GM12892 (cell line): Measurements from ENCODE around the gene ANK3.

Experiments
- POLR2A ChIP-seq: IDR thresholded peaks from 2 replicates; pipeline ENCODE4 v1.6.1; 2011; ENCODE audit warnings: low read depth, low read length, control low read depth
- POLR2AphosphoS5 ChIP-seq: IDR thresholded peaks from 2 replicates; pipeline ENCODE4 v1.6.1; 2011; ENCODE audit warnings: low read depth, low read length, control low read depth
- TAF1 ChIP-seq: IDR thresholded peaks from 2 replicates; pipeline ENCODE4 v1.6.1; 2011; ENCODE audit warnings: low read depth, mild to moderate bottlenecking, control low read depth, low read length, borderline replicate concordance

DNA sequence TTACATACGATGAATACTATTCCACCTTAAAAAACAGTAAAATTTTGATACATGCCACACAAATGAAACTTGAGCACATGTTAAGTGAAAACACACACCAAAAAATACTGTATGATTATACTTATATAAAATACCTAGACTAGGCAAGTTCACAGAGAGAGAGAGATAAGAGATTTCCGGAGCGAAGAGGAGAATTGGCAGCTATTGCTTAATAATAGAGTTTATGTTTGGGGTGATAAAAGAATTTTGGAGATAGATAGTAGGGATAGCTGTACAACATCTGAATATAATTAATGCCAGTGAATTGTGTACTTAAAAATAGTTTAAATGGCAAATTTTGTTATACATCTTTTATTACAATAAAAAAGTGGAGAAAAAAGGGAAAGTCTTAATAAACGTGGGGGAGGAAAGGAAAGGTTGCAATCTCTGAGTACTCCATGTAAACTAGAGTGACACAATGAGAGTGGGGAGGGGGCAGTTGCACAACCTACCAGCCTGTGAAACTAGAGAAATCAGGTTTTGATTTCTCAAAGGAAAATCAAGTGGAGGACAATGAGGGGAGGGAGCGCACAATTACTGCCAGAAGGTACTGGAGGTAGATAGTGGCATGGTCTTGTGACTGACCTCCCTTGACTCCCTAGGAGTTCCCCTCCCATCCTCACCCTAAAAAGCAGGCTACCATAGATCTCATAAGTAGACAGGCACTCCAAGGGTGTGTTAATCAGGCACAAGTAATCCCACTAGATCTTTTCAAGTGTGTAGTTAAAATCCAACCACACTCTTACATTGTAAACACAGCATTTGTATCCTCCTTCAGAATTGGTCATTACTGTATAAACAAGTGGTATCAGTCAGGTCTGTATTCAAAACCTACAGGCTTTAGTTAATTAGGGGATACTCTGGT lies 31.6 kb upstream of the ANK3 start:
- no peak for TF ChIP-seq POLR2A
- TF ChIP-seq TAF1 = no peak
- TF ChIP-seq POLR2AphosphoS5 = no peak
